ENCODE results near the gene NDUFAF7. TPM values are rescaled to one million over a fixed set of nuclear protein-coding genes. Genes with fewer than 3 reads are reported as not detected.

Gene NDUFAF7
- polyA plus RNA-seq, 1 donor (not counting 4 experiments of a cell fraction or from before 2014, with no cell fraction given), result 27.7 TPM

DNA sequence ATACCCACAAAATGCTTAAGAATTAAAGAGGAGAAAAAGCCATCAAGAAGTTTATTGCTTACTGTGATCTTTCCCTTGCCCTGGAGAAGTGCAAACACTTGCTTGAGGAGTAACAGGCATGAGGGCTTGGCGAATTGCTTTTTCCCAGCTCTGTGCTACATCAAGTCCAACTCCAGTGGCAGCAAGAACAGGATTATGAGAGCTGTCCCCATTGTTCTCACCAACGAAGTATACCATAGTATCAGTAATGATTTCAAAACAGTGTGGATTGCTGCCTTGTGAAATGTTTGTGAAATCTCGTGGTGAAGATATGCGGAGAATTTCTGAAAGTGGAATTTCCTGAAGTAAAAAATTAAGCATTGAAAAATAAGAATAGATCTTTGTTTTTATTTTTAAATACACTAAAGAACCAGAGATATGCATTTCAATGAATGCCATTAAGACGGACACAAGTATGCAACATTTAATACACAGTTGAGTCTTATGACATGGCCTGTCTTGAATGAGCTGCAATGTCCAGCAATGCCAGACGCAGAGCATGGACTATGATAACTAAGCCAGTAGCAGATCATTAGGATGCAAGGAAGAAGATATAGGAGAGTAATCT is 43.0 kb downstream of the NDUFAF7 start:
- H3K4me3 ChIP-seq (ENCODE audit: control insufficient read depth in 2 of 3, extremely low read depth in 1 of 3, insufficient read depth in 2 of 3, low read depth in 1 of 3, low read length in 3 of 3), result no peak overlapping the region
- DNase-seq (ENCODE audit: low read depth, low spot score), result no peak
- H3K9me3 ChIP-seq (ENCODE audit: control insufficient read depth, low read depth, low read length), result no peaks in the 10 kb centered on the region
- H3K9me1 ChIP-seq (ENCODE audit: control insufficient read depth, extremely low read depth, insufficient read depth, low read length), result no peaks in the 10 kb centered on the region
- no peaks in the 10 kb centered on the region for H3K4me1 ChIP-seq (ENCODE audit: control insufficient read depth, extremely low read depth, insufficient read depth, low read length)
- no peak for FAIRE-seq
- H3K4me2 ChIP-seq (ENCODE audit: control insufficient read depth, extremely low read depth, insufficient read depth, low read depth, low read length), result no peak overlapping the region
- no peaks in the 10 kb centered on the region for H3K79me2 ChIP-seq (ENCODE audit: control insufficient read depth, insufficient read depth, low read length)
- no peak for TF ChIP-seq EZH2 (IDR thresholded peaks at IDR 0.05; ENCODE audit: low read length)
- TF ChIP-seq, protein P1, sequence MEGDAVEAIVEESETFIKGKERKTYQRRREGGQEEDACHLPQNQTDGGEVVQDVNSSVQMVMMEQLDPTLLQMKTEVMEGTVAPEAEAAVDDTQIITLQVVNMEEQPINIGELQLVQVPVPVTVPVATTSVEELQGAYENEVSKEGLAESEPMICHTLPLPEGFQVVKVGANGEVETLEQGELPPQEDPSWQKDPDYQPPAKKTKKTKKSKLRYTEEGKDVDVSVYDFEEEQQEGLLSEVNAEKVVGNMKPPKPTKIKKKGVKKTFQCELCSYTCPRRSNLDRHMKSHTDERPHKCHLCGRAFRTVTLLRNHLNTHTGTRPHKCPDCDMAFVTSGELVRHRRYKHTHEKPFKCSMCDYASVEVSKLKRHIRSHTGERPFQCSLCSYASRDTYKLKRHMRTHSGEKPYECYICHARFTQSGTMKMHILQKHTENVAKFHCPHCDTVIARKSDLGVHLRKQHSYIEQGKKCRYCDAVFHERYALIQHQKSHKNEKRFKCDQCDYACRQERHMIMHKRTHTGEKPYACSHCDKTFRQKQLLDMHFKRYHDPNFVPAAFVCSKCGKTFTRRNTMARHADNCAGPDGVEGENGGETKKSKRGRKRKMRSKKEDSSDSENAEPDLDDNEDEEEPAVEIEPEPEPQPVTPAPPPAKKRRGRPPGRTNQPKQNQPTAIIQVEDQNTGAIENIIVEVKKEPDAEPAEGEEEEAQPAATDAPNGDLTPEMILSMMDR (optimal IDR thresholded peaks at IDR 0.05 in 1 of 3, IDR thresholded peaks at IDR 0.05 in 1 of 3, conservative IDR thresholded peaks at IDR 0.05 in 1 of 3; ENCODE audit: extremely low read depth in 1 of 3, insufficient read depth in 2 of 3, low read length in 3 of 3), result no peak
- H3K27me3 ChIP-seq (ENCODE audit: control insufficient read depth, extremely low read depth, insufficient read depth, low read length), result no peaks in the 10 kb centered on the region
- H3K36me3 ChIP-seq (ENCODE audit: control insufficient read depth in 2 of 2, extremely low read depth in 1 of 2, insufficient read depth in 2 of 2, low read length in 2 of 2), result peaks cover 5 to 6% of the 10 kb centered on the region in 2 experiments
- H3K9ac ChIP-seq (ENCODE audit: control insufficient read depth, extremely low read depth, insufficient read depth, low read length), result no peak overlapping the region
- no peak overlapping the region for H3K27ac ChIP-seq (ENCODE audit: control insufficient read depth, insufficient read depth, low read length)
- H4K20me1 ChIP-seq (ENCODE audit: control insufficient read depth, extremely low read depth, insufficient read depth, low read length), result no peaks in the 10 kb centered on the region
- dilution Hi-C loops (cut with MboI; ENCODE audit: extremely low pct_ligation_motif_present, low sequenced_read_pairs), result no loop called here
- H2AFZ ChIP-seq (ENCODE audit: control insufficient read depth, low read length), result no peak overlapping the region

DNA sequence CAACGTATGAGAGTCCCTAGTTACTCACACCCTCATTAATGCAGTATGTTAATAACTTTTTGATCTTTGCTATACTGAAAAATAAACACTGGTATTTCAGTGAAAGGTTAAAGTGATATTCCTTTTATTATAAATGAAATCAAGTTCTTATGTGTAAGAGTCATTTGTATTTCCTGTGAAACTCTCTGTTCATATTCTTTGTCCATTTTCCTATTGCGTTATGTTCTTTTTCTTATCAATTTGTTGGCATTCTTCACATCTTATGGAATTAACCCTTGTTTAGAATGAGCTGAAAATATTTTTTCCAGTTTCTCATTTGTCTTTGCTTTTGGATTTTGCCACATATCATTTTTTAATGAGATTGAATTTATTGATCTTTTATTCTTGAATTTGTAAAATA is 44.8 kb downstream of the NDUFAF7 start:
- Histone ChIP-seq H3K9me1 (ENCODE audit: control insufficient read depth, extremely low read depth, insufficient read depth, low read length) (no peaks in the 10 kb centered on the region), H2AFZ (ENCODE audit: control insufficient read depth, low read length) (no peak overlapping the region), H3K4me1 (ENCODE audit: control insufficient read depth, extremely low read depth, insufficient read depth, low read length) (no peaks in the 10 kb centered on the region), H3K79me2 (ENCODE audit: control insufficient read depth, insufficient read depth, low read length) (no peaks in the 10 kb centered on the region), H4K20me1 (ENCODE audit: control insufficient read depth, extremely low read depth, insufficient read depth, low read length) (no peaks in the 10 kb centered on the region), H3K9me3 (ENCODE audit: control insufficient read depth, low read depth, low read length) (no peaks in the 10 kb centered on the region), H3K36me3 (ENCODE audit: control insufficient read depth in 2 of 2, extremely low read depth in 1 of 2, insufficient read depth in 2 of 2, low read length in 2 of 2) (peaks cover 4 to 6% of the 10 kb centered on the region in 2 experiments), H3K27ac (ENCODE audit: control insufficient read depth, insufficient read depth, low read length) (no peak overlapping the region), H3K4me2 (ENCODE audit: control insufficient read depth, extremely low read depth, insufficient read depth, low read depth, low read length) (no peak overlapping the region), H3K27me3 (ENCODE audit: control insufficient read depth, extremely low read depth, insufficient read depth, low read length) (no peaks in the 10 kb centered on the region), H3K4me3 (ENCODE audit: control insufficient read depth in 2 of 3, extremely low read depth in 1 of 3, insufficient read depth in 2 of 3, low read depth in 1 of 3, low read length in 3 of 3) (no peak overlapping the region), H3K9ac (ENCODE audit: control insufficient read depth, extremely low read depth, insufficient read depth, low read length) (no peak overlapping the region)
- no peak for TF ChIP-seq EZH2 (IDR thresholded peaks at IDR 0.05; ENCODE audit: low read length)
- TF ChIP-seq, protein P1 (optimal IDR thresholded peaks at IDR 0.05 in 1 of 3, IDR thresholded peaks at IDR 0.05 in 1 of 3, conservative IDR thresholded peaks at IDR 0.05 in 1 of 3; ENCODE audit: extremely low read depth in 1 of 3, insufficient read depth in 2 of 3, low read length in 3 of 3), result no peak
- FAIRE-seq (no peak), DNase-seq (ENCODE audit: low read depth, low spot score) (no peak)
- dilution Hi-C loops (cut with MboI; ENCODE audit: extremely low pct_ligation_motif_present, low sequenced_read_pairs), result no loop called here
